ENCODE results near the gene NRXN3. TPM values are rescaled to one million over a fixed set of nuclear protein-coding genes. Genes with fewer than 3 reads are reported as not detected.

The NRXN3 gene
- total and polyA plus RNA-seq, 2 of the 13 experiments (the other 11 are each of a cell fraction or from before 2014, with no cell fraction given), result 0.03 TPM; not detected in 1

DNA sequence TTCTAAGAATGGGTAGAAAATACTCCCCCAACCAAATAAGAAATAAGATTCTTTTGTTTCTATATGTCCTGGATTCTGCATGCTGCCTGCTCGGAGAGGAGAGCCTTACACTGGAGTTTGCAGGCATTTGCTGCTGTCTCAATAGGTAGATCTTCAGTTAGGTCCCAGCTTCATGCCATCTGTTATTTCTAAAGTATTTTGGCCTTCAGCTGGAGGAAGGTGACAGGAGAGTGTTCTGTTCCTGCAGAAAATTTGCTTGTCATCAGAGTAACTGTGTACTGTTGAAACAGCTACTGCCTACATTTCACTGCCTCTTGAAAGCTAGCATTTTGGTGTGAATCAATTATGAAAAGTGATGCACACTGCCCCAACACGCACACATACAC lies 966.9 kb downstream of the NRXN3 start:
- in situ Hi-C loops (cut with HindIII; ENCODE audit: extremely low pct_ligation_motif_present, low pct_unique_long_range_greater_than_20kb) (no loop called here), intact Hi-C loops (cut with micrococcal nuclease; ENCODE audit: unreplicated experiment) (no loop called here)
- TF ChIP-seq ZNF775 (CRISPR knock-in tag; IDR thresholded peaks at IDR 0.05; ENCODE audit: borderline replicate concordance), result no peak
- no peak for TF ChIP-seq KLF12 (CRISPR knock-in tag; IDR thresholded peaks at IDR 0.05; ENCODE audit: borderline replicate concordance)
- no peak for TF ChIP-seq FOXK1 (CRISPR knock-in tag; IDR thresholded peaks at IDR 0.05; ENCODE audit: borderline replicate concordance, low read depth)
- no peak for TF ChIP-seq SNRNP70 (IDR thresholded peaks at IDR 0.05; ENCODE audit: low read depth, low read length)
- TF ChIP-seq, protein P1, sequence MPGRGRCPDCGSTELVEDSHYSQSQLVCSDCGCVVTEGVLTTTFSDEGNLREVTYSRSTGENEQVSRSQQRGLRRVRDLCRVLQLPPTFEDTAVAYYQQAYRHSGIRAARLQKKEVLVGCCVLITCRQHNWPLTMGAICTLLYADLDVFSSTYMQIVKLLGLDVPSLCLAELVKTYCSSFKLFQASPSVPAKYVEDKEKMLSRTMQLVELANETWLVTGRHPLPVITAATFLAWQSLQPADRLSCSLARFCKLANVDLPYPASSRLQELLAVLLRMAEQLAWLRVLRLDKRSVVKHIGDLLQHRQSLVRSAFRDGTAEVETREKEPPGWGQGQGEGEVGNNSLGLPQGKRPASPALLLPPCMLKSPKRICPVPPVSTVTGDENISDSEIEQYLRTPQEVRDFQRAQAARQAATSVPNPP (CRISPR knock-in tag; IDR thresholded peaks at IDR 0.05), result no peak
- TF ChIP-seq ZNF776 (CRISPR knock-in tag; IDR thresholded peaks at IDR 0.05), result no peak
- TF ChIP-seq ETV5 (CRISPR knock-in tag; IDR thresholded peaks at IDR 0.05; ENCODE audit: borderline replicate concordance), result no peak
- no peak for TF ChIP-seq PAXIP1 (CRISPR knock-in tag; conservative IDR thresholded peaks at IDR 0.05)
- H3K4me1 ChIP-seq (ENCODE audit: insufficient read depth, low read length), result no peaks in the 10 kb centered on the region
- no peak overlapping the region for H3K27ac ChIP-seq (ENCODE audit: extremely low read length, insufficient read depth, low read length)
- ChIA-PET POLR2A (no interaction called here), CTCF (ENCODE audit: low intra/inter-chr PET ratio, low total read pairs) (no interaction called here)
- no peak for FAIRE-seq
- H3K4me3 ChIP-seq (replicated peaks in 1 of 3; ENCODE audit: insufficient read depth in 1 of 3, low read depth in 2 of 3, low read length in 3 of 3), result no peak overlapping the region
- no peak overlapping the region for H2AFZ ChIP-seq (ENCODE audit: low read length)
- ATAC-seq, result no peak
- WGBS (ENCODE audit: low lambda C conversion rate), result 0% methylated on average over 2 of the region's 2 CpGs
- H3K9ac ChIP-seq (ENCODE audit: insufficient read depth, low read depth, low read length), result no peak overlapping the region
- no peak overlapping the region for H3K4me2 ChIP-seq (ENCODE audit: low read depth, low read length)
- no peaks in the 10 kb centered on the region for H3K36me3 ChIP-seq (replicated peaks in 1 of 2; ENCODE audit: control insufficient read depth in 1 of 2, insufficient read depth in 2 of 2, low read length in 2 of 2)
- no peaks in the 10 kb centered on the region for H4K20me1 ChIP-seq (ENCODE audit: insufficient read depth, low read length)
- DNase-seq (ENCODE audit: low spot score), result no peak
- BruUV-seq (replicated peaks), result no TSS peak
- no peaks in the 10 kb centered on the region for H3K27me3 ChIP-seq (ENCODE audit: control insufficient read depth in 1 of 2, insufficient read depth in 2 of 2, low read length in 2 of 2)
- H3K9me3 ChIP-seq (ENCODE audit: low read length), result peaks cover 83% of the 10 kb centered on the region
- H3K79me2 ChIP-seq (ENCODE audit: insufficient read depth, low read length), result no peaks in the 10 kb centered on the region

All from HepG2 (cell line).